HG02678 (cell line): ENCODE data around the gene PVALEF.

Experiments used
- ATAC-seq: cut with Tn5 transposase; IDR thresholded peaks from one replicate; pipeline ENCODE4 v1.9.1; 2021; ENCODE audit warnings: mild to moderate bottlenecking, moderate library complexity; ENCODE audit not compliant: unreplicated experiment

The PVALEF gene

GRCh38 chr17:81194941-81195901 lies 29.9 kb downstream of the PVALEF start:
- ATAC-seq = no peak

- ATAC-seq = no peak
Measured at GRCh38 chr17:81195941-81196495, 30.7 kb downstream of the PVALEF start.

- no peak for ATAC-seq
Measured at GRCh38 chr17:81196505-81197408, 31.4 kb downstream of the PVALEF start.

- no peak for ATAC-seq
Measured at GRCh38 chr17:81197409-81197795, 32.1 kb downstream of the PVALEF start.

- no peak for ATAC-seq
Measured at GRCh38 chr17:81197831-81198490, 32.7 kb downstream of the PVALEF start.

- no peak for ATAC-seq
Measured at GRCh38 chr17:81198826-81199481, 33.6 kb downstream of the PVALEF start.

- ATAC-seq = no peak
Measured at GRCh38 chr17:81199482-81199830, 34.1 kb downstream of the PVALEF start.

GRCh38 chr17:81200201-81200600 lies 34.9 kb downstream of the PVALEF start:
- no peak for ATAC-seq

- no peak for ATAC-seq
Measured at GRCh38 chr17:81200695-81201580, 35.6 kb downstream of the PVALEF start.

- no peak for ATAC-seq
Measured at GRCh38 chr17:81202318-81202717, 37.0 kb downstream of the PVALEF start.

- ATAC-seq = no peak
Measured at GRCh38 chr17:81203136-81203535, 37.8 kb downstream of the PVALEF start.

GRCh38 chr17:81204578-81204977 lies 39.3 kb downstream of the PVALEF start:
- no peak for ATAC-seq

GRCh38 chr17:81206166-81206565 lies 40.9 kb downstream of the PVALEF start:
- ATAC-seq = no peak

- no peak for ATAC-seq
Measured at GRCh38 chr17:81206657-81207056, 41.4 kb downstream of the PVALEF start.

GRCh38 chr17:81207610-81208581 lies 42.6 kb downstream of the PVALEF start:
- ATAC-seq = no peak

GRCh38 chr17:81208651-81209050 lies 43.3 kb downstream of the PVALEF start:
- no peak for ATAC-seq

- ATAC-seq = no peak
Measured at GRCh38 chr17:81209141-81209540, 43.8 kb downstream of the PVALEF start.

- ATAC-seq = no peak
Measured at GRCh38 chr17:81210466-81210865, 45.2 kb downstream of the PVALEF start.
